T-cell (primary cell): Measurements from ENCODE around the gene ASAP2. TPM values are rescaled to one million over a fixed set of nuclear protein-coding genes. Genes with fewer than 3 reads are reported as not detected.

Experiments
- ATAC-seq, 4 experiments: fragments of 200-7000 bp in 3 of 4; fragments of 150-1000 bp in 1 of 4; cut with Tn5 transposase; replicated peaks in 1 of 4; 1 replicate in 3 of 4; 2 replicates in 1 of 4; pipeline ENCODE4 v1.10.0; 2021; ENCODE audit warnings: moderate library complexity in 3 of 4, mild to moderate bottlenecking in 2 of 4, moderate number of reproducible peaks in 1 of 4
- CTCF ChIA-PET, 2 donors: fragments of 300-600 bp; sonication (Branson Sonifier 250); formaldehyde crosslinking; loops; one replicate each; lab custom pipeline; 2022; ENCODE audit warnings: antibody characterized with exemption in 2 of 2; lab: Charles Lee
- POLR2A ChIA-PET, 2 donors: fragments of 300-600 bp; sonication (Branson Sonifier 250); formaldehyde crosslinking; loops; one replicate each; lab custom pipeline; 2022; ENCODE audit warnings: antibody characterized with exemption in 2 of 2; lab: Charles Lee
- DNase-seq, 35 experiments: peaks; one replicate each; pipeline versions ENCODE4 v3.0.0 to v3.0.0-alpha.2; 2013 to 2023
- H3K27ac ChIP-seq: one replicate; pipeline ENCODE4 v1.5.1; 2013; ENCODE audit warnings: low read length
- H3K27me3 ChIP-seq, 2 experiments: replicated peaks in 1 of 2; 1 replicate in 1 of 2; 2 replicates in 1 of 2; pipeline versions ENCODE4 v1.6.1 to v1.7.0; 2013; ENCODE audit warnings: low read length in 1 of 2, mixed read lengths in 1 of 2; ENCODE audit not compliant: control insufficient read depth in 2 of 2, insufficient read depth in 2 of 2; ENCODE audit errors: extremely low read depth in 1 of 2
- H3K36me3 ChIP-seq, 2 donors: 1 replicate in 1 of 2; 2 replicates in 1 of 2; pipeline versions ENCODE4 v1.6.1 to v1.7.0; 2013; ENCODE audit warnings: low read length in 1 of 2; ENCODE audit not compliant: control insufficient read depth in 2 of 2, insufficient read depth in 1 of 2; ENCODE audit errors: extremely low read depth in 1 of 2
- H3K4me1 ChIP-seq, 2 experiments: 1 replicate in 1 of 2; 2 replicates in 1 of 2; pipeline versions ENCODE4 v1.6.1 to v1.7.0; 2013; ENCODE audit warnings: low read length in 2 of 2, mixed read lengths in 1 of 2; ENCODE audit not compliant: insufficient read depth in 2 of 2, control insufficient read depth in 1 of 2; ENCODE audit errors: extremely low read depth in 1 of 2
- H3K4me3 ChIP-seq, 2 donors: 1 replicate in 1 of 2; 2 replicates in 1 of 2; pipeline versions ENCODE4 v1.5.1 to v1.7.0; 2013; ENCODE audit warnings: mild to moderate bottlenecking in 2 of 2, low read length in 1 of 2, moderate library complexity in 1 of 2; ENCODE audit not compliant: control insufficient read depth in 1 of 2; ENCODE audit errors: extremely low read depth in 1 of 2
- H3K9me3 ChIP-seq: 2 replicates; pipeline ENCODE4 v1.7.0; 2013
- H3K27ac Mint-ChIP-seq, 2 donors: one replicate each; pipeline ENCODE4 v1.8.0; 2020 to 2021; ENCODE audit warnings: mild to moderate bottlenecking in 2 of 2, mixed read lengths in 2 of 2
- H3K27me3 Mint-ChIP-seq, 2 donors: one replicate each; pipeline ENCODE4 v1.8.0; 2021 to 2022; ENCODE audit warnings: mixed read lengths in 2 of 2
- H3K36me3 Mint-ChIP-seq: one replicate; pipeline ENCODE4 v1.8.0; 2021; ENCODE audit warnings: mixed read lengths
- H3K4me1 Mint-ChIP-seq, 3 donors: one replicate each; pipeline ENCODE4 v1.8.0; 2020 to 2022; ENCODE audit warnings: mixed read lengths in 3 of 3, mild to moderate bottlenecking in 1 of 3
- H3K4me3 Mint-ChIP-seq, 3 donors: one replicate each; pipeline ENCODE4 v1.8.0; 2020 to 2022; ENCODE audit warnings: mild to moderate bottlenecking in 3 of 3, mixed read lengths in 3 of 3, moderate library complexity in 3 of 3
- H3K9me3 Mint-ChIP-seq, 3 donors: one replicate each; pipeline ENCODE4 v1.8.0; 2020 to 2022; ENCODE audit warnings: mixed read lengths in 3 of 3
- WGBS: methylation state at CpG from one replicate; pipeline ENCODE4 v1.1.5; 2013; ENCODE audit warnings: missing lambda C conversion rate; ENCODE audit not compliant: insufficient coverage; 5-methylcytosine and 5-hydroxymethylcytosine counted together
- total RNA-seq, 35 experiments: library from RNA in 6 of 35; stranded (reverse) in 6 of 35; fragments of 120-200 nt in 1 of 35; gene quantifications; one replicate each; pipeline versions ENCODE4 v1.2.1 to v1.2.4 and lab custom pipeline; 2013 to 2026

Gene ASAP2
- total RNA-seq, 5 donors from 2014 or later (not counting 1 experiment from before 2014, with no cell fraction given), result 0.10 to 0.38 (median 0.27) TPM; not detected in 1

GRCh38 chr2:9317559-9317958, 110.9 kb downstream of the ASAP2 start:
- Histone ChIP-seq H3K9me3 (no peaks in the 10 kb centered on the region), H3K36me3 (no peaks in the 10 kb centered on the region), H3K27me3 (peaks cover 0 to 12% of the 10 kb centered on the region in 2 experiments), H3K27ac (no peak overlapping the region), H3K4me1 (no peaks in the 10 kb centered on the region), H3K4me3 (no peak overlapping the region)
- POLR2A ChIA-PET, result no interaction called here
- H3K9me3 Mint-ChIP-seq, result no peaks in the 10 kb centered on the region
- peaks cover 4 to 6% of the 10 kb centered on the region in 2 donors for H3K27me3 Mint-ChIP-seq
- WGBS, result 85% methylated on average over 6 of the region's 6 CpGs
- no peak for DNase-seq
- no peak overlapping the region for H3K27ac Mint-ChIP-seq
- ATAC-seq, result no peak
- no peaks in the 10 kb centered on the region for H3K36me3 Mint-ChIP-seq
- no peaks in the 10 kb centered on the region for H3K4me1 Mint-ChIP-seq
- no peak overlapping the region for H3K4me3 Mint-ChIP-seq
- CTCF ChIA-PET, result no interaction called here

- peaks cover 4 to 6% of the 10 kb centered on the region in 2 donors for H3K27me3 Mint-ChIP-seq
- Histone ChIP-seq H3K4me1 (no peaks in the 10 kb centered on the region), H3K27ac (no peak overlapping the region), H3K36me3 (no peaks in the 10 kb centered on the region), H3K9me3 (no peaks in the 10 kb centered on the region), H3K27me3 (peaks cover 0 to 16% of the 10 kb centered on the region in 2 experiments), H3K4me3 (no peak overlapping the region)
- ATAC-seq (no peak), DNase-seq (no peak)
- H3K9me3 Mint-ChIP-seq, result no peaks in the 10 kb centered on the region
- ChIA-PET POLR2A (interaction anchor here in 1 of 2 donors (0.6 kb wide), 1 partner anchor 8 kb away, joined by 4 read pairs; no protein-coding TSS in a partner anchor), CTCF (no interaction called here)
- WGBS, result 85% methylated on average over 29 of the region's 29 CpGs
- H3K27ac Mint-ChIP-seq, result no peak overlapping the region
- H3K4me1 Mint-ChIP-seq, result no peaks in the 10 kb centered on the region
- no peak overlapping the region for H3K4me3 Mint-ChIP-seq
- H3K36me3 Mint-ChIP-seq, result no peaks in the 10 kb centered on the region
These were observed 112.1 kb downstream of the ASAP2 start for GRCh38 chr2:9318461-9319337.

GRCh38 chr2:9319338-9319715, 112.7 kb downstream of the ASAP2 start:
- Mint-ChIP-seq H3K36me3 (no peaks in the 10 kb centered on the region), H3K27ac (no peak overlapping the region), H3K4me3 (no peak overlapping the region), H3K4me1 (no peaks in the 10 kb centered on the region), H3K9me3 (no peaks in the 10 kb centered on the region), H3K27me3 (peaks cover 4 to 6% of the 10 kb centered on the region in 2 donors)
- Histone ChIP-seq H3K4me1 (no peaks in the 10 kb centered on the region), H3K27ac (no peak overlapping the region), H3K4me3 (no peak overlapping the region), H3K36me3 (no peaks in the 10 kb centered on the region), H3K9me3 (no peaks in the 10 kb centered on the region), H3K27me3 (peaks cover 0 to 16% of the 10 kb centered on the region in 2 experiments)
- ATAC-seq (no peak), DNase-seq (no peak)
- ChIA-PET POLR2A (no interaction called here), CTCF (no interaction called here)
- 88% methylated on average over 8 of the region's 8 CpGs for WGBS

GRCh38 chr2:9322576-9322975, 116.0 kb downstream of the ASAP2 start:
- H3K27me3 ChIP-seq, result peaks cover 0 to 13% of the 10 kb centered on the region in 2 experiments
- 89% methylated on average over 4 of the region's 7 CpGs for WGBS
- POLR2A ChIA-PET, result no interaction called here
- Mint-ChIP-seq H3K36me3 (no peaks in the 10 kb centered on the region), H3K27ac (no peak overlapping the region), H3K27me3 (peaks cover 0 to 6% of the 10 kb centered on the region in 2 donors), H3K4me1 (no peaks in the 10 kb centered on the region), H3K9me3 (no peaks in the 10 kb centered on the region), H3K4me3 (no peak overlapping the region)
- no peaks in the 10 kb centered on the region for H3K9me3 ChIP-seq
- no peak overlapping the region for H3K27ac ChIP-seq
- ATAC-seq, result no peak
- no peak overlapping the region for H3K4me3 ChIP-seq
- DNase-seq, result no peak
- H3K4me1 ChIP-seq, result no peaks in the 10 kb centered on the region
- H3K36me3 ChIP-seq, result no peaks in the 10 kb centered on the region
- CTCF ChIA-PET, result no interaction called here

- no peaks in the 10 kb centered on the region for H3K36me3 Mint-ChIP-seq
- H3K27me3 Mint-ChIP-seq, result peaks cover 0 to 7% of the 10 kb centered on the region in 2 donors
- ATAC-seq (no peak), DNase-seq (no peak)
- H3K4me1 Mint-ChIP-seq, result no peaks in the 10 kb centered on the region
- ChIA-PET POLR2A (no interaction called here), CTCF (no interaction called here)
- Histone ChIP-seq H3K9me3 (no peaks in the 10 kb centered on the region), H3K4me1 (no peaks in the 10 kb centered on the region), H3K4me3 (no peak overlapping the region), H3K36me3 (no peaks in the 10 kb centered on the region), H3K27me3 (peaks cover 0 to 7% of the 10 kb centered on the region in 2 experiments), H3K27ac (no peak overlapping the region)
- 100% methylated on average over 1 of the region's 3 CpGs for whole genome bisulfite sequencing
- H3K4me3 Mint-ChIP-seq, result no peak overlapping the region
- no peaks in the 10 kb centered on the region for H3K9me3 Mint-ChIP-seq
- no peak overlapping the region for H3K27ac Mint-ChIP-seq
These were observed 118.8 kb downstream of the ASAP2 start for GRCh38 chr2:9325428-9325827.

GRCh38 chr2:9326975-9327374, 120.4 kb downstream of the ASAP2 start:
- Mint-ChIP-seq H3K4me1 (no peaks in the 10 kb centered on the region), H3K9me3 (no peaks in the 10 kb centered on the region), H3K27me3 (peaks cover 0 to 6% of the 10 kb centered on the region in 2 donors), H3K36me3 (no peaks in the 10 kb centered on the region), H3K4me3 (no peak overlapping the region), H3K27ac (no peak overlapping the region)
- Histone ChIP-seq H3K4me1 (no peaks in the 10 kb centered on the region), H3K9me3 (no peaks in the 10 kb centered on the region), H3K27ac (no peak overlapping the region), H3K27me3 (peaks cover 0 to 7% of the 10 kb centered on the region in 2 experiments), H3K36me3 (no peaks in the 10 kb centered on the region), H3K4me3 (no peak overlapping the region)
- DNase-seq, result no peak
- POLR2A ChIA-PET, result interaction anchor here in 1 of 2 donors (0.6 kb wide), 1 partner anchor 8 kb away, joined by 4 read pairs; no protein-coding TSS in a partner anchor
- CTCF ChIA-PET, result interaction anchor here in 1 of 2 donors (0.6 kb wide), 1 partner anchor 454 kb away, joined by 5 read pairs; no protein-coding TSS in a partner anchor
- ATAC-seq, result no peak
- WGBS, result 52% methylated on average over 2 of the region's 3 CpGs
